GM19238 (cell line): ENCODE measurements around the gene MIA.
"Not testable (repeated sequence)": the region's sequence is repeated elsewhere in the genome, so short reads cannot be mapped to it uniquely, and the experiment has no call there.

ENCODE experiments used
- DNase-seq: peaks from one replicate; pipeline ENCODE4 v3.0.0; 2011; ENCODE audit warnings: low spot score; ENCODE audit not compliant: insufficient read length

The MIA gene

DNA sequence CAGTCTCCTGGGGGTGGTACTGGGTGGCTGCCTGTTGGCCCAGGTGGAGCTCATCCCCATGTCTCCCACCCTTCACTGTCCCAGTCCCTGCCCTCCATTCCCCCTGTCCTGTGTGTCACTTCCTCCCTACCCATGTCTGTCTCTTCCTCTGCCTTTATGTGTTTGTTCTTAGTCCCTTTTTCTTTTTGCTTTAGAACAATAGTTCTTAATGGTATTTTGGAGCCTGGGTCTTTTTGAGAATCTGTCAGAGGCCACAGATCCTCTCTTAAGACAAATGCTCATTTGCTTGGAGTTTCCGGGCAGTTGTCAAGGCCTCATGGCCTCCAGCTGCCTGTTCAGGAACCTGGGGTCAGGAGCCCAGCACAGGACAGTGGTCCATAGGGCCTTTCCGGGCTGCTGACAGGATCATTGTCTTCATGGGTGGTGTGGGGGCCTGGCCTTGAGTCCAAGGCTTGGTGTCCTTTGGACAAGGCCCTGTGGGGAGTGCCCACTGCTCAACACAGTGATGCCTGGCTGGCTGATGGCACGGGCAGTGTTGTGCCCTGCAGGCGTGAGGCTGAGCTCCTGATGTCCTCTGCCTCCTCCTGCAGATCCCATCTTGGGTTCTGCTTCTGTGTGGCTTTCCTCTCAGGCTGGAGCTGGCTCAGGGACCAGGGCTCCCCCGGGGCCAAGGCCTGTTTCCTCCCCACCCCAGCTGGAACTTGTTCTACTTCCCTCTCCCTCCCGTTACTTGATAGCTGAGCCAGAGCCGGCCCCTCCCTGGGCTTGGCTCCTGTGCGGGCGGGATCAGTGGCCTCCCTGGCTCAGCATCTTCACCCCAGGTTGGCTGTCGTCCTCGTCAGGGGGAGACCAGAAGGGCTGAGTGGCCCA is 27.2 kb downstream of the MIA start:
- DNase-seq = no peak

DNA sequence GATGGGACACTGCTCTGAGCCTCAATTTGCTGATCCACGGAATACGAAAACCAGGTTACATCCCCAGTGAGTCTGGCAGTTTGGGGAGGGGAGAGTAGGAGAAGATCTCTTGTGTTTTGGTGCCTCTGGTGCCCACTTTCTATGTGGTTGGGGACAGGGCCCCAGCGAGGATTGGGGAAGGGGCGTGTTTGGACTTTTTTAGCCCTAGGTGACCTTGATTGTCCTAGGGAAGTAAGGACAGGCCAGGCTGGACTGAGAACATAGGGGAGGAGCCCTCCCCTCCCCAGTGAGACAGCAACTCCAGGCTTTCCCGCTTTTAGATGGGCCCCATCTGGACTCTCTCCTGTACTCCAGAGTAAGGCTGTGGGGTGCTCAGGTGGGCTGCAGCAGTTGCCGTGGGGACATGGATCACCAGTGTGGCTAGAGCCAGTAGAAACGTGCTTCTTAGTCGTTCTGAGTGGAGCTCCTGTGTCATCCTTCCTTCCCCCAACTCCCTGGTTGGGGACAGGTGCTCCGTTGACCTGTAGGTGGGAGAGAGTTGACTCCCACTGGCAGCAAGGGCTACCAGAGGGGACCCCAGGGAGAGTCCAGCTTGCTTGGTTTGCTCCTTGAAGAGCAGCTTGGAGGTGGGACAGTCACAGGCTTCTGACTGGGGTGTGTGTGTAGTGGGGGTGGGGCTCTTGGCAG is 28.0 kb downstream of the MIA start:
- DNase-seq = no peak

DNA sequence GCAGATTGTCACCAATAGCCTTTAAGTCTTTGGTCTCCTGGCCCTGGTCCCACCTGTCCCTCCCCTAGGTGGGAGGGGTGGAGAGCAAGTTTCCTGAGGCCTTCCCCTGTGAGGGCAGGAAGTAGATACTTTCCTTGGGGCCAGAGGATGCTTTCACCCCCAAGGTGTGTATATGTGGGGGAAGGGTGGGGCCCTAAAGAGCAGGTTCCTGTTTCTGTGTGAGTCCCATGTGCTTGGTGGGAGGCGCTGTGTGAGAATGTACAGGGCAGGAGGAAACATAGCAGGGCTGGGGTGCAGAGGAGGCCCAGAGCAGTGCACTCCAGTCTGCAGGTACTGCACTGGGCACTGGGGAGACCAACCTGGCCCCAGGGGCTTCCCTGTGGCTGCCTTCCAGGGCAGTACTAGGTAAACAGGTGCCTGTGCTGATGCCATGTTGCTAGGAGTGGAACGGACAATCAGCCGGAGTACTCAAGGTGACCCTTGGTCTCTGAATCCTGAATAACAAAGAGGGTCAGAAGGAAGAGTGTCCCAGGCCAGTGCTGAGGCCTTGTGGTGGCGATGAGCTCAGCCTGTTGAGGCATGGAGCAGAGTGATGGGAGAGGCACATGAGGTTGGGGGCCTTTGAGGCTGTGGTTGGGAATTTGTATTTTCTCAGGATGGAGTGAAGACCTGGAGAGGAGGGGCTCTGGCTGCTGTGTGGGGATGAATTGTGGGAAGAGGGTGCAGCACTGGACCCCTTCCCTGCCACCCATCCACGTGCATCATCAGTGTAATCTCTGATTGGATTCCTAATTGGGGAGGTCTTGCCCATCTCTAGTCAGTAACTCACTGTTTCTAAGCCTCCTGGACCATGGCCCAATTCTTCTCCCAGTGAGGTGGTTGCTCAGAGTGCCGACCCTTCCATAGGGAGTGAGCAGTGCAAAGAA is 28.8 kb downstream of the MIA start:
- DNase-seq = peak; percentile 45

DNA sequence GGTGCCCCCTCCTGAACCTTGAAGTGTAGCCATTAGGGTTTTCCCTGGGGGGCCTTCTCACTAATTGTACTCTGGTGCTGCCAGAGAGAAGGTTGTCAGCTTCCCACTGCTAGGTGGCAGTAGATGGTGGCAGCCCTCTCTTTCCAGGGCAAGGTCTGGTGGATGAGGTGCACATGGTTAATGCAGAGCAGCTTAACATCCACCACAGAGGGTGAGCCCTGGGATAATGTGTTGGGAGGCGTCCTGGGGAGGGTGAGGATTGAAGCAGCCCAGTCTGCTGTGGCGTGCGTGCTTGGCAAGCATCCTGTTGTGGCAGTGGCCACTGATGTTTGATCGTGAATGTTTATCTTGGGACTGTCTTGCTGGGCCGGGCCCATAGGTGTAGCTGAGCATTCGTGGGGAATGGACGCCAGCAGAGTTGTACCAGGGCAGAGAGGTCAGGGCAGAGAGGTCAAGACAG is 29.5 kb downstream of the MIA start:
- no peak for DNase-seq

DNA sequence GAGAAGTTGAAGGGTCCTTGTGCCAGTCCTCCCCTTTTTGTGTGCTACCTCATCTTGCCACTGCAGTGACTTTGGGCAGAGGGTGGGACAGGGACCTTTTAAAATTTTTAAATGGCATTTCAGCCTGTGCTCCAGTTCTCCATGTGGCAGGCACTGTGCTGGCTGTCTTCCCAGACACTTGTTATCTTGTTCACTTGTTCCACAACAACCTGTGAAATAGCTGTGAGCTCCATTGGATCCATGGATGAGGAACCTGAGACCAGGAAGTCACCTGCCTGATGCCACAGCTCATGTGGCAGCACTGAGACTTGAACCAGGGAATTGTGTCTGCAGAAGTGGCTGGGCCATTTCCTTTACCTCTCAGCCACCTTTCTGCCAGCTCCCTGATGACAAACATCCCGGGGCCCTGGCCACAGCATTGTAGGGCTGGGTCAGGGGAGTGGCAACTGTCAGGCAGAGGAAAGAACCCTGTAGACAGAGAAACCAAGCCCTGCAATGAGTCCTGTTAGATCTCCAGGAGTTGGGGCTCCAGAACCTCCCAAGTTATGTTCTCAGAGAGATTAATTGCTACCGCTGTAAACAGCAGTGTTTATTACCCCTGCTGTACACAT is 30.0 kb downstream of the MIA start:
- DNase-seq = no peak

DNA sequence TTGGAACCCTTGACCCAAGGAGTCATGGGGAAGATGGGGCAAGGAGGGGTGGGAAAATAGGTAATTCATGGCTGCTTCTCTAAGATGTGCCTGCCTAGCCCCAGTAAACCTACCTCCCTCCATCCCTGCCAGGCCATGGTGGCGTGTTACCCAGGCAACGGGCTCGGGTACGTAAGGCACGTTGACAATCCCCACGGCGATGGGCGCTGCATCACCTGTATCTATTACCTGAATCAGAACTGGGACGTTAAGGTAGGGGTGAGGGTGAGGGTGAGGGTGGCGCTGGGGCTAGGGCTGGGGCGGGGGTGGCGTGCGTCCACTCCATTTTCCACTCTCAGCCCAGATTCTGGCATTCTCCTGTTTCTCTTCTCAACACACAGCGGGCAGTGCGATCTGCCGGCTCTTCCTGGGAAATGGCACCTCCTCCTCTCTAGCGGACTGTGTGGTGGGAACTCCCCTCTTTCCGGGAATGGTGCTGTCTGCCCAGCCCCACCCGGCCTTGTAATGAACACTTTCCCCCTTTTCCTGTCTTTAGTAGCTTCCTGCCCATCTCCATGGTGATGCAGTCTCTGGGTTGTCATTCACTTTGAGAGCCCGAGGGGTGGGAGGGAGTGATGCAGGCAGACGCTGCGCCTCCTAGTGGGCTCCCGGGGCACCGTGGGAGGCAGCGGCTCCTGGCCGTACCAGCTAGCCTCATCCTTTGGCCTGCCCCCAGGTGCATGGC is 31.3 kb downstream of the MIA start:
- peak; percentile 81 for DNase-seq

DNA sequence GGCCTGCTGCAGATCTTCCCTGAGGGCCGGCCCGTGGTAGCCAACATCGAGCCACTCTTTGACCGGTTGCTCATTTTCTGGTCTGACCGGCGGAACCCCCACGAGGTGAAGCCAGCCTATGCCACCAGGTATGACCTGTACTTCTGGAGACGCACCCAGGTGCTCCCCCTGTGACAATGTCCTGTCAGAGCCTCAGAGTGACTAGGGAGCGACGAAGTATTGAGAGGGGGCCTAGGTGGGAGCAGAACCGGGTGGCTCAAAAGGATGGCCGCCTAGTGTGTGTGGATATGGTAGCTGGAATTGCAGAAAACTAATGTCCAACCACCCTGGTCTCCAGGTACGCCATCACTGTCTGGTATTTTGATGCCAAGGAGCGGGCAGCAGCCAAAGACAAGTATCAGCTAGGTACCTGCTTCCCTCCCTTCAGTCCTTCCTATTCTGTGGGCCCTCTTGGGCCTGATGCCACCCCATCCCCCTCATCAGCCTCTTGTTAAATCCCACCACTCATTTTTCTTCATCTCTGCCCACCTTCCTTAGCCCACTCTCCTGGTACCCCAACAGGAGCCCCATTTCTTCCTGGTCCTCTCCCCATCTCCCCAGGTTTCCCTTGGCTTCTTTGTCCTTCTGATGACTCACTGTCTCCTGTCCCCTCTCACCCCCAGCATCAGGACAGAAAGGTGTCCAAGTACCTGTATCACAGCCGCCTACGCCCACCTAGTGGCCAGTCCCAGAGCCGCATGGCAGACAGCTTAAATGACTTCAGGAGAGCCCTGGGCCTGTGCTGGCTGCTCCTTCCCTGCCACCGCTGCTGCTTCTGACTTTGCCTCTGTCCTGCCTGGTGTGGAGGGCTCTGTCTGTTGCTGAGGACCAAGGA is 32.1 kb downstream of the MIA start:
- DNase-seq = no peak

DNA sequence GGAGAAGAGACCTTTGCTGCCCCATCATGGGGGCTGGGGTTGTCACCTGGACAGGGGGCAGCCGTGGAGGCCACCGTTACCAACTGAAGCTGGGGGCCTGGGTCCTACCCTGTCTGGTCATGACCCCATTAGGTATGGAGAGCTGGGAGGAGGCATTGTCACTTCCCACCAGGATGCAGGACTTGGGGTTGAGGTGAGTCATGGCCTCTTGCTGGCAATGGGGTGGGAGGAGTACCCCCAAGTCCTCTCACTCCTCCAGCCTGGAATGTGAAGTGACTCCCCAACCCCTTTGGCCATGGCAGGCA is 32.7 kb downstream of the MIA start:
- DNase-seq = no peak

DNA sequence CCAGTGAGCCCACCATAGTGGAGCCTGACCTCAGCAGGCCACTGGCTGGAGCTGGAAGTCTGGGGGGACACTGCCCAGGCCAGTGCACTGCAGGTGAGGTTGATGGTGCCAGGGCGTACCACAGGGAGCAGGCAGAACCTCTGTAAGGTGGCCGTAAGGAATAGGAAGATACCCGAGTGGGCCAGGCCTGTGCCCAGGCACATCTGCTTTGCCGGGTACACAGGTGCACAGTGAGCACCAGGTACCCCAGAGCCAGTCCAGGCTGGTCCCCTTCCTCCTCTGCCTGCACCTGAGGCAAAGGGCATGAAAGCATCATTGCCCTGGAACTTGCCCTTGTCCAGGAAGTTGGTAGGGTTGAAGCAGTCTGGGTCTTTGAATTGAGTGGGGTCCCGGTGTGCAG is 33.2 kb downstream of the MIA start:
- no peak for DNase-seq

DNA sequence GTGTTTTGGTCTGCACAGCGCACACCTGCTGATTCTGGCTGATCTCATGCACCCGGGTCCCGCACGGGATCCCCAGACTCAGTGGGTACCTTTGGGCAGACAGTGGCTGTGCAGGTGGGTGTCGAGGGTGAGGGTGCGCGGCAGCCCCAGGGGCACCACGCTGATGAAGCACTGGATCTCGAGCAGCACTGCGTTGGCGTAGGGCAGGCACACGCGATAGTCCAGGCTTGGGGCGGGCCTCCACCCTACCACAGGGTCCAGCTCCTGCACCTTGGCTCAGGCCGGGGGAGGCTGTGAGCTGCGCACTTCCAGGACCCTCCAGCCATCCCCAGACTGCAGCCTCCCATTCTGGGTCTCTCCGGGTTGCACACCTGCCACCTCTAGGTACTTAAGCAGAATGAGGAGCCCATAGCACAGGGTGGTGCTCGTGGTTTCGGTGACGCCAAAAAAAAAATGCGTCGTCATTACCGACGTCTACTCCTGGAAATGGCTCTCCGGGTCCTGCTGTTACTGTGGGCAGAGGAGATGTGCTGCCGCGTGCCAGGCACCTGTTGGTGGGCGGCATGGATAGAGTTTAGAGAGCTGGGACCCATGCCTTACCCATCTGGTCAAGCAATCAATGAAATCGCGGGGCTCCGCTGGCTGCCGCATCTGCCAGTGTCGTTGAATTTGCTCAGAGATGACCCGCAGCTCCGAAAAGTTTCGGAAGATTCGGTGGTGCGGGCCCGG is 34.2 kb downstream of the MIA start:
- DNase-seq = no peak

DNA sequence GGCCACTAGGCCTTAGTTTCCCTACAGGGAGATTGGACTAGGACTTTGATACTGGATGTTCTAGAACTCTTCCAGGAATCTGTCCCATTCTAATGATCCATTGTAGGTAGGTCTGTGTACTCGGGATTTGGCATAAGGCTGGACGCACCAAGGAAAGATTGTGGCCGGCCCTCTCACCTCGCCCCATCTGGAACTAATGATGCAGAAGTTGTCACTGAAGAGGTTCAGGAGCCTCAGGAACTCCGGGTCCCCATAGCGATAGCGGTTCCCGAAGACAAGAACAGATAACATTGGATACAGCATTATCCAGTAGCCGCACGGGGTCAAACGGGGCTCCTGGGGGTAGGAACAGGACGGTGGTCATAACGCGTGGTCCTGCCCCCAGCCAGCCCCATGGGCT is 34.8 kb downstream of the MIA start:
- no peak for DNase-seq

DNA sequence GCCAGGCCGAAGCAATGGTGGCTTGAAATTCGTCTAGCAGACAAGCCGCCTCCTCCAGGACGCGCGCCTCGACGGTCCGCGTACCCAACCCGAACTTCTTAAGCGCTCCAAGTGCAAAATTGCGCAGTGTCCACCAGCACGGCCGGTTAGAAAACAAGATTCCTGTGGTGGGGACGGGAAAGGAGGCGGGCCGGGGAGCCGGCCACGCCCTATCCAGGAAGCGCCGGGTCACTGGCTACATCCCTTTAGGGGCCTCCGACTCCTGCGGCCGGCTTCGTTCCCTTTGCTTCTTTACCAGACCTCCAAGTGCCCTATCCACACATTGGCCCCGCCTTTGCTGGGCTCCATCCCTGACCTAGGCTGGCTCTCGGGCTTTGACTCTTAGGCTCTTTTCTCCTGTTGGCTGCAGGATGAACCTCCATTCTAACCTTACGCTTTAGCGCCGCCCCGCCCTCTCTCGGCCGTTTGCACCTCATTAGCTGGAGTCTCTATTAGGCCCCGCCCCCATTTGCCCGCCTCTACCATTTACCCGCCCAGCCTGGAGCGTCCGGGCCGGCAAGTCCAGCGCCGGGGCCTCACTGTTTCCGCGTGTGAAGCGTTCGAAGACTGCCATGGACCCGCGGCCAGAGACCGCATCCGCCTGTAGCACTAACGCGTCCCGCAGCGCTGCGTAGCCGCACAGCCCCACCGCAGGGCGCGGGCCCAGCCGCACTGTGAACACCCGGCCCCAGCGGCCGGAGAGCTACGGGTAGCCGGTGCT is 35.5 kb downstream of the MIA start:
- DNase-seq = not testable (repeated sequence)

DNA sequence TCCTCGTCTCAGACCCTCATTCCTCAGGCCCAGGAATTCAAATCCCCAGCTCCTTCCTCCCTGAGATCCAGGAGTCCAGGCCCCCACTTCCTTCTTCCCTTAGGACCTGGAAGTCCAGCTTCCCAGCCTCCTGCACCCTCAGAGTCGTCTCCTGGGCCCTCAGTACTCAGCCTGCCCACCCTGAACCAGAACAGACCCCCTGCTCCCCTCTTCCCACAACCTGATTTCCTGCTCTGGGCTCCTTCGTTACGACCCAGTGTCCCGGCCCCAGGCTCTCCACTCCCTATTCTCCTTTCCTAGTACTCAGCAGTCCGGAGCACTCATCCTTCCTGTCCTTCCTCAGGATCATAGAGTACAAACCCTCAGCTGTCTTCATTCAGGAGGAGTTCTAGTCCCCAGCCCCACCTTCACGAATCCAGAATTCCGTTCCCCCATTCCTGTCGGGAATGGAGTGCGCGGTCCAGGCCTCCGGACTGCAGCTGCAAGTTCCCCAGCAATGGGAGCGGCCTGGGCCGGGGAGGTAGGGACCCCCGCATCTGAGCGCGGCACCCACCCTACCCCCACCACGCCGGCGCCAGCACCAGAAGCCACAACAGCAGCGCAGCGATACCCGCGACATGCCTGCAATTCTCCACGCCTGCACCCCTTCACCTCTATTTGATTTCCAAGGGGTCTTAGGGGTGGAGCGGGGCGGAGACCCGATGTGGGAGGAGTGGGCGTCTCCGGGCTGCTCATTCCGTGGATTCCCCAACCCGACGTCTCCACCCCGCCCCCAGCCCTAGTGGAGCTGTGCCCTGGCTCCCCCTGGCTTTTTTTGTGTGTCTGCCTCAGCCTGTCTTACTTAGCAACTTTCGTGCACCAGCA is 36.4 kb downstream of the MIA start:
- DNase-seq = no peak

DNA sequence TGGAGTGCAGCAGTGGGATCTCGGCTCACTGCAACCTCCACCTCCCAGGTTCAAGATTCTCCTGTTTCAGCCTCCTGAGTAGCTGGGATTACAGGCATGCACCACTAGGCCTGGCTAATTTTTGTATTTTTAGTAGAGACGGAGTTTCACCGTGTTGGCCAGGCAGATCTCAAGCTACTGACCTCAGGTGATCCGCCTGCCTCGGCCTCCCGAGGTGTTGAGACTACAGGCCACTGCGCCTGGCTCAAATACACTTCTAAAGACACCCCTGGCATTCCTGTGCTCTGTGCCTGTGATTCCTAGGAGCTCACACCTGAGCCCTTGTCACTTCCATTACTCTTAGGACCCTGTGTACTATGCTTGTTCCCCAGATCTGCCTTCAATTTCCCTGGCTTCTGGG is 37.2 kb downstream of the MIA start:
- DNase-seq = not testable (repeated sequence)

DNA sequence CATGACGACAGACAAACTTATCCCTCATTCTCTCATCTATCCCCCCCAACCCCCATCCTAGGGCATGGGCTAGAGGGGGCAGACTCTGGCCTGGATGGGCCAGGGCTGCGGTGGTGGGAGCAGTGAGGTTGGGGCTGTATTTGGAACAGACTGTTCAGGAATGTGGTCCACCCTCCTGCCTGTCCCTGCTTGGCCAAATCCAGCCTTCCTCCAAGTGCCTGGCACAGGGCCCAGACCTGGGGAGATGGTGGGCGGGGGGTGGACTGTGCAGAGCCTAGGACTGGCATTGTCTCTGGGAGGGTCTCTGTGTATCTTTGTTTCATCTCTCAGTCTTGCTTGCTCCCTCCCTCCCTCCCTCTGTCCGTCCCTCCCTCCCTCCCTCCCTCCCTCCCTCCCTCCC is 37.9 kb downstream of the MIA start:
- no peak for DNase-seq

DNA sequence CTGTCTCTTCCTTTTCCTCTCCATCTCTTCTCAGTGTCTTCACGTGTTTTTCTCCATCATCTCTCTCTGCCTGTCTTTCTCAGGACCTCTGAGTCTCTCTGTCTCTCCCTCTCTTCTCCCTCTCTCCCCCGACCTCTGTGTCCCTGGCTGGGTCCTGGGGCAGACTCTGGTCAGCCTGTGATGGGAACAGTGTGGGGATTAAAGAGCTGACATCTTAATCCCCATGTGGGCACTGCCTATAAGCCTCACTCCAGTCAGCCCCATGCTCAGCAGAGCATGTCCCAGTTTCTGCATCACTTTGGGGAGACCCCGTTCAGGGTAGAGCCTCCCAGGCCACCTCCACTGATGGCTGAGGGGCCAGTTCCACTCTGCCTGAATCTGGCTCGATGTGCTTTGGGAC is 39.9 kb downstream of the MIA start:
- DNase-seq = no peak
